K562 (cell line): ENCODE results near the gene FSTL3. TPM values are rescaled to one million over a fixed set of nuclear protein-coding genes. Genes with fewer than 3 reads are reported as not detected.

ENCODE experiments used
- ATAC-seq: fragments of 200-7000 bp; cut with Tn5 transposase; 3 replicates; pipeline ENCODE4 v1.9.1; 2020; ENCODE audit warnings: moderate library complexity
- BruUV-seq: library from RNA; stranded (reverse); fragments of 400-500 nt; replicated peaks from 2 replicates; lab custom pipeline; 2021; lab: Mats Ljungman, UMichigan
- CTCF ChIA-PET: fragments of 300-600 bp; formaldehyde crosslinking; extraction: SDS; loops from one replicate; lab custom pipeline; 2021; ENCODE audit warnings: low intra/inter-chr PET ratio; lab: Yijun Ruan, JAX
- POLR2A ChIA-PET: fragments of 300-600, 350-650 bp; sonication (Branson Sonifier 250); formaldehyde crosslinking; extraction: SDS; loops from one replicate; lab custom pipeline; 2021; ENCODE audit warnings: antibody characterized with exemption, inconsistent platforms; lab: Yijun Ruan, JAX
- DNase-seq, 4 experiments: peaks; one replicate each; pipeline versions ENCODE4 v3.0.0 to v3.0.0-alpha.2; 2011 to 2018; ENCODE audit warnings: low spot score in 3 of 4, mixed read lengths in 3 of 4; ENCODE audit errors: extremely low read depth in 1 of 4
- FAIRE-seq: peaks from 2 replicates; lab custom pipeline; 2011; peaks lifted over from hg19 to GRCh38; lab: Jason Lieb, UNC
- H2AFZ ChIP-seq: 2 replicates; pipeline ENCODE4 v1.6.0; 2011; ENCODE audit warnings: low read depth, low read length, control low read depth, inconsistent platforms
- H3K27ac ChIP-seq: fragments of 200-600 bp; 3 replicates; pipeline ENCODE4 v1.8.0; 2011; ENCODE audit warnings: low read depth, mild to moderate bottlenecking, control low read depth, inconsistent platforms, low read length, moderate library complexity, mixed read lengths; ENCODE audit errors: extremely low read depth
- H3K27me3 ChIP-seq, 2 experiments: fragments of 300-600 bp in 1 of 2; 2 replicates in 1 of 2; 3 replicates in 1 of 2; pipeline versions ENCODE4 v1.6.0 to v1.8.0; 2011; ENCODE audit warnings: inconsistent platforms in 2 of 2, low read length in 2 of 2, mild to moderate bottlenecking in 1 of 2, mixed read lengths in 1 of 2, moderate library complexity in 1 of 2; ENCODE audit not compliant: control insufficient read depth in 2 of 2, insufficient read depth in 2 of 2
- H3K36me3 ChIP-seq: fragments of 300-600 bp; 3 replicates; pipeline ENCODE4 v1.8.0; 2011; ENCODE audit warnings: mild to moderate bottlenecking, low read length, inconsistent platforms; ENCODE audit not compliant: control insufficient read depth, insufficient read depth
- H3K4me1 ChIP-seq, 2 experiments: fragments of 200-600 bp in 1 of 2; replicated peaks in 1 of 2; 2 replicates in 1 of 2; 3 replicates in 1 of 2; pipeline versions ENCODE4 v1.5.1 to v1.8.0; 2011; ENCODE audit warnings: inconsistent platforms in 2 of 2, low read length in 2 of 2, mild to moderate bottlenecking in 1 of 2, mixed read lengths in 1 of 2, moderate library complexity in 1 of 2; ENCODE audit not compliant: control insufficient read depth in 2 of 2, insufficient read depth in 2 of 2
- H3K4me2 ChIP-seq: 2 replicates; pipeline ENCODE4 v1.6.1; 2011; ENCODE audit warnings: low read length, control low read depth, inconsistent platforms, mixed read lengths; ENCODE audit not compliant: insufficient read depth
- H3K4me3 ChIP-seq: fragments of 200-600 bp; sonication (generic), shearing (Covaris generic); 2 replicates; pipeline ENCODE4 v1.5.1; 2016; ENCODE audit warnings: control low read depth, inconsistent platforms
- H3K79me2 ChIP-seq: fragments of 200-600 bp; 3 replicates; pipeline ENCODE4 v1.8.0; 2011; ENCODE audit warnings: low read length, inconsistent platforms; ENCODE audit not compliant: control insufficient read depth, insufficient read depth
- H3K9ac ChIP-seq, 2 experiments: 2 replicates each; pipeline versions ENCODE4 v1.6.0 to v1.6.1; 2011; ENCODE audit warnings: low read depth in 2 of 2, low read length in 2 of 2, control low read depth in 1 of 2, inconsistent platforms in 1 of 2, mild to moderate bottlenecking in 1 of 2, mixed read lengths in 1 of 2; ENCODE audit not compliant: insufficient read depth in 1 of 2
- H3K9me1 ChIP-seq: one replicate; pipeline ENCODE4 v1.6.0; 2011; ENCODE audit warnings: inconsistent platforms, mild to moderate bottlenecking, low read length, moderate library complexity; ENCODE audit not compliant: control insufficient read depth, insufficient read depth
- H3K9me3 ChIP-seq: replicated peaks from 2 replicates; pipeline ENCODE4 v1.5.1; 2011; ENCODE audit warnings: low read depth, low read length, inconsistent platforms; ENCODE audit not compliant: control insufficient read depth, insufficient read depth
- H4K20me1 ChIP-seq: replicated peaks from 2 replicates; pipeline ENCODE4 v1.6.1; 2011; ENCODE audit warnings: low read length, inconsistent platforms, mixed read lengths; ENCODE audit not compliant: control insufficient read depth, insufficient read depth
- HLTF ChIP-seq: fragments of 450-650 bp; IDR thresholded peaks from 2 replicates; pipeline ENCODE4 v1.6.1; 2016
- NCOA4 ChIP-seq: fragments of 450-650 bp; IDR thresholded peaks from 2 replicates; pipeline ENCODE4 v1.6.1; 2018; ENCODE audit warnings: mild to moderate bottlenecking; ENCODE audit not compliant: partially characterized antibody
- POLR2G ChIP-seq: fragments of 200-400 bp; formaldehyde crosslinking; IDR thresholded peaks from 2 replicates; pipeline ENCODE4 v1.6.1; 2017; ENCODE audit warnings: low read depth, mild to moderate bottlenecking, antibody characterized with exemption, low read length, moderate library complexity
- RBFOX2 ChIP-seq: fragments of 200-400 bp; formaldehyde crosslinking; IDR thresholded peaks from 2 replicates; pipeline ENCODE4 v1.6.1; 2017; ENCODE audit warnings: low read depth, mild to moderate bottlenecking, low read length, moderate library complexity
- TCF7 ChIP-seq: sonication (generic); IDR thresholded peaks from 2 replicates; pipeline ENCODE4 v1.6.1; 2016; ENCODE audit warnings: antibody characterized with exemption, borderline replicate concordance
- ZC3H11A ChIP-seq: IDR thresholded peaks from 2 replicates; pipeline ENCODE4 v1.6.1; 2012; ENCODE audit warnings: low read depth, low read length, improper control_type of control experiment
- ZNF444 ChIP-seq: fragments of 250-450 bp; sonication (Bioruptor Pico); IDR thresholded peaks from 2 replicates; pipeline ENCODE4 v1.4.0; 2020; ENCODE audit warnings: mild to moderate bottlenecking, moderate library complexity
- WGBS: fragments of 100-300 bp; shearing (Covaris generic); methylation state at CpG from one replicate; pipeline ENCODE4 v1.1.6; 2016; ENCODE audit warnings: low coverage, mixed read lengths; ENCODE audit not compliant: insufficient coverage; ENCODE audit errors: missing lambda C conversion rate; 5-methylcytosine and 5-hydroxymethylcytosine counted together
- in situ Hi-C: fragments of 300-500 bp; cut with MboI; formaldehyde crosslinking; loops from 4 replicates; pipeline ENCODE4 v1.15.0; 2018; ENCODE audit warnings: inconsistent platforms, mixed read lengths
- intact Hi-C: fragments of 100-400 bp; cut with micrococcal nuclease; formaldehyde crosslinking; loops from 2 replicates; pipeline ENCODE4 v1.14.2; 2022
- polyA plus RNA-seq, 8 experiments: library from polyadenylated mRNA; depleted of rRNA in 4 of 8; stranded (reverse) in 5 of 8; unstranded in 3 of 8; fragments of >200 nt; fragmentation: Nextera tagmentation in 2 of 8; fragmentation: Illumina TruSeq in 1 of 8; extraction: Ambion mirVana in 2 of 8; extraction: Trizol in 1 of 8; gene quantifications; 2 replicates each; pipeline versions ENCODE4 v1.2.1 to v1.2.3, GENCODE V29; 2011 to 2014; ENCODE audit warnings: inconsistent platforms in 1 of 8, missing spikeins in 1 of 8
- total RNA-seq, 7 experiments: library from RNA; depleted of rRNA in 6 of 7; stranded (reverse); fragments of >200 nt in 6 of 7; fragmentation: Illumina TruSeq in 2 of 7; extraction: Trizol in 2 of 7; gene quantifications; 2 replicates each; pipeline versions ENCODE4 v1.2.1 to v1.2.3, GENCODE V29; 2011 to 2021; ENCODE audit warnings: low replicate concordance in 1 of 7
- TF ChIP-seq, protein P1 (sequence below): fragments of 250-450 bp; sonication (Bioruptor Pico); IDR thresholded peaks from 2 replicates; pipeline ENCODE4 v1.8.0; 2022; ENCODE audit warnings: inconsistent platforms, mild to moderate bottlenecking, moderate library complexity, borderline replicate concordance

Gene FSTL3
- total and polyA plus RNA-seq, 9 of the 15 experiments (the other 6 are each of a cell fraction or from before 2014, with no cell fraction given): 0.35 to 6.8 (median 4.2) TPM; not detected in 1

DNA sequence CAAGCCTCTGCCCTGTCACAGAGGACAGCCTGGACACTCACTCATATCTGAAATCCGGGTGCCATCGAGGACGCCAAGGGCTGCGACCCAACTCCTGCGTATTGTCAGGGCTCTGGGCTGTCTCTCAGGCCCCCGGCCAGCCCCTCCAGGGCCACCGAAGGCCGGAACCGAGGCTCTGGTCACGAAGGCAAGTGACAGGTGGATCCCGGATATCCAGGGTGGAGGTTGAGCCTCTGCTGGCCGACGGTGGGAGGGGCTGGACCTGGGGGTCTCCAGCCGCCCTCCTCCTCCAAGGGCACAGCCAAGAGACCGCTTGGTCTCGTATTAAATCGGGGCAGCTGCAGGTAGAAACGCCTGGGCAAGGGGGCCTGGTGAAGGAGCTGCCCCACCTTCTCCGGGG is 18.6 kb upstream of the FSTL3 start:
- ChIA-PET CTCF (no interaction called here), POLR2A (interaction anchor here (1.2 to 1.5 kb wide), 2 partner anchors 9 to 24 kb away, joined by 4 to 6 read pairs; partner anchors contain the start of gene POLRMT)
- H4K20me1 ChIP-seq: peaks cover 60% of the 10 kb centered on the region
- FAIRE-seq (no peak), ATAC-seq (no peak), DNase-seq (no peak)
- no peak overlapping the region for H2AFZ ChIP-seq
- 93% methylated on average over 15 of the region's 19 CpGs for WGBS
- TF ChIP-seq ZNF444 (CRISPR knock-in tag): no peak
- no peak for TF ChIP-seq TCF7
- no peak for TF ChIP-seq ZC3H11A
- TF ChIP-seq POLR2G: peak; percentile 8; the same call in 1 of the 2 replicates
- TF ChIP-seq RBFOX2: peak; percentile 41
- TF ChIP-seq HLTF: no peak
- TF ChIP-seq, protein P1, sequence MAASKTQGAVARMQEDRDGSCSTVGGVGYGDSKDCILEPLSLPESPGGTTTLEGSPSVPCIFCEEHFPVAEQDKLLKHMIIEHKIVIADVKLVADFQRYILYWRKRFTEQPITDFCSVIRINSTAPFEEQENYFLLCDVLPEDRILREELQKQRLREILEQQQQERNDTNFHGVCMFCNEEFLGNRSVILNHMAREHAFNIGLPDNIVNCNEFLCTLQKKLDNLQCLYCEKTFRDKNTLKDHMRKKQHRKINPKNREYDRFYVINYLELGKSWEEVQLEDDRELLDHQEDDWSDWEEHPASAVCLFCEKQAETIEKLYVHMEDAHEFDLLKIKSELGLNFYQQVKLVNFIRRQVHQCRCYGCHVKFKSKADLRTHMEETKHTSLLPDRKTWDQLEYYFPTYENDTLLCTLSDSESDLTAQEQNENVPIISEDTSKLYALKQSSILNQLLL: no peak
- no peak for TF ChIP-seq NCOA4
- H3K27me3 ChIP-seq: no peaks in the 10 kb centered on the region
- H3K4me2 ChIP-seq: no peak overlapping the region
- peaks cover 98% of the 10 kb centered on the region for H3K79me2 ChIP-seq
- H3K9me3 ChIP-seq: no peaks in the 10 kb centered on the region
- intact Hi-C loops (no loop called here), in situ Hi-C loops (no loop called here)
- no peak overlapping the region for H3K27ac ChIP-seq
- peaks cover 14% of the 10 kb centered on the region for H3K9me1 ChIP-seq
- no peak overlapping the region; a peak in 1 of 4 replicates for H3K9ac ChIP-seq
- H3K36me3 ChIP-seq: peaks cover 87% of the 10 kb centered on the region; the same call in 2 of the 3 replicates
- H3K4me1 ChIP-seq: peaks cover 14 to 78% of the 10 kb centered on the region in 2 experiments
- BruUV-seq: no TSS peak
- H3K4me3 ChIP-seq: no peak overlapping the region
